ENCODE results near the gene SEMA5A.

Gene SEMA5A

DNA sequence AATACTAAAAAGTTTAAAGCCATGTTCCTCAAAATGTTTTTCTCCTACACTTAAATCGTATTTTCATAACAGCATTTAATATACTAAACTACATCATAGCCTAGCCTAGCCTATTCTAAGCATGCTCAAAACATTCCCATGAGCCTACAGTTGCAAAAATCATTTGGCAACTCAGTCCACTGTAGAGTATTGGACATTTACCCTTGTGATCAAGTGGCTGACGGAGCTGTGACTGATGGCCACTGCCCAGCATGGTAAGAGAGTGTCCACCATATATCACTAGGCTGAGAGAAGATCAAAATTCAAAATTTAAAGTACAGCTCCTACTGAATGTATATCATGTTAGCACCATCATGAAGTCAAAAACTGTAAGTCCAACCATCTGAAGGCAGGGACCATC lies 30.9 kb downstream of the SEMA5A start:
- Histone ChIP-seq H3K4me3 (ENCODE audit: low read depth, low read length) (no peak overlapping the region), H3K36me3 (ENCODE audit: control insufficient read depth in 2 of 2, insufficient read depth in 1 of 2, low read length in 2 of 2) (no peaks in the 10 kb centered on the region), H3K27ac (ENCODE audit: extremely low read depth, low read depth, low read length) (no peak overlapping the region), H3K4me1 (ENCODE audit: control insufficient read depth, insufficient read depth, low read length) (no peaks in the 10 kb centered on the region), H3K9me3 (ENCODE audit: control insufficient read depth, insufficient read depth, low read depth, low read length) (no peaks in the 10 kb centered on the region)
- ChIA-PET CTCF (interaction anchor here (1.1 to 1.6 kb wide), 2 partner anchors 29 to 160 kb away, joined by 3 to 8 read pairs; no protein-coding TSS in a partner anchor), POLR2A (no interaction called here)
- TF ChIP-seq ZNF530 (tag by site-specific recombination; IDR thresholded peaks at IDR 0.05; ENCODE audit: low read depth) (no peak), REPIN1 (tag by site-specific recombination; IDR thresholded peaks at IDR 0.05; ENCODE audit: low read depth) (no peak), ZNF112 (tag by site-specific recombination; IDR thresholded peaks at IDR 0.05) (no peak), ZSCAN30 (tag by site-specific recombination; IDR thresholded peaks at IDR 0.05) (no peak), ZNF133 (tag by site-specific recombination; IDR thresholded peaks at IDR 0.05) (no peak), ZNF792 (tag by site-specific recombination; IDR thresholded peaks at IDR 0.05) (no peak), ZBTB21 (tag by site-specific recombination; IDR thresholded peaks at IDR 0.05) (no peak), ZNF19 (tag by site-specific recombination; IDR thresholded peaks at IDR 0.05; ENCODE audit: low read depth) (no peak), ZNF140 (tag by site-specific recombination; IDR thresholded peaks at IDR 0.05) (no peak), FEZF1 (tag by site-specific recombination; IDR thresholded peaks at IDR 0.05) (no peak), HOXA7 (CRISPR knock-in tag; IDR thresholded peaks at IDR 0.05; ENCODE audit: borderline replicate concordance) (no peak), ZNF266 (tag by site-specific recombination; IDR thresholded peaks at IDR 0.05; ENCODE audit: low read depth) (no peak), ZNF280C (tag by site-specific recombination; IDR thresholded peaks at IDR 0.05) (no peak), GLIS1 (tag by site-specific recombination; IDR thresholded peaks at IDR 0.05) (no peak), ZNF473 (tag by site-specific recombination; IDR thresholded peaks at IDR 0.05) (no peak)
- TF ChIP-seq, protein P1, sequence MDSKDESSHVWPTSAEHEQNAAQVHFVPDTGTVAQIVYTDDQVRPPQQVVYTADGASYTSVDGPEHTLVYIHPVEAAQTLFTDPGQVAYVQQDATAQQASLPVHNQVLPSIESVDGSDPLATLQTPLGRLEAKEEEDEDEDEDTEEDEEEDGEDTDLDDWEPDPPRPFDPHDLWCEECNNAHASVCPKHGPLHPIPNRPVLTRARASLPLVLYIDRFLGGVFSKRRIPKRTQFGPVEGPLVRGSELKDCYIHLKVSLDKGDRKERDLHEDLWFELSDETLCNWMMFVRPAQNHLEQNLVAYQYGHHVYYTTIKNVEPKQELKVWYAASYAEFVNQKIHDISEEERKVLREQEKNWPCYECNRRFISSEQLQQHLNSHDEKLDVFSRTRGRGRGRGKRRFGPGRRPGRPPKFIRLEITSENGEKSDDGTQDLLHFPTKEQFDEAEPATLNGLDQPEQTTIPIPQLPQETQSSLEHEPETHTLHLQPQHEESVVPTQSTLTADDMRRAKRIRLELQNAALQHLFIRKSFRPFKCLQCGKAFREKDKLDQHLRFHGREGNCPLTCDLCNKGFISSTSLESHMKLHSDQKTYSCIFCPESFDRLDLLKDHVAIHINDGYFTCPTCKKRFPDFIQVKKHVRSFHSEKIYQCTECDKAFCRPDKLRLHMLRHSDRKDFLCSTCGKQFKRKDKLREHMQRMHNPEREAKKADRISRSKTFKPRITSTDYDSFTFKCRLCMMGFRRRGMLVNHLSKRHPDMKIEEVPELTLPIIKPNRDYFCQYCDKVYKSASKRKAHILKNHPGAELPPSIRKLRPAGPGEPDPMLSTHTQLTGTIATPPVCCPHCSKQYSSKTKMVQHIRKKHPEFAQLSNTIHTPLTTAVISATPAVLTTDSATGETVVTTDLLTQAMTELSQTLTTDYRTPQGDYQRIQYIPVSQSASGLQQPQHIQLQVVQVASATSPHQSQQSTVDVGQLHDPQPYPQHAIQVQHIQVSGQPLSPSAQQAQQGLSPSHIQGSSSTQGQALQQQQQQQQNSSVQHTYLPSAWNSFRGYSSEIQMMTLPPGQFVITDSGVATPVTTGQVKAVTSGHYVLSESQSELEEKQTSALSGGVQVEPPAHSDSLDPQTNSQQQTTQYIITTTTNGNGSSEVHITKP (tag by site-specific recombination; IDR thresholded peaks at IDR 0.05): no peak
- TF ChIP-seq, protein P2, sequence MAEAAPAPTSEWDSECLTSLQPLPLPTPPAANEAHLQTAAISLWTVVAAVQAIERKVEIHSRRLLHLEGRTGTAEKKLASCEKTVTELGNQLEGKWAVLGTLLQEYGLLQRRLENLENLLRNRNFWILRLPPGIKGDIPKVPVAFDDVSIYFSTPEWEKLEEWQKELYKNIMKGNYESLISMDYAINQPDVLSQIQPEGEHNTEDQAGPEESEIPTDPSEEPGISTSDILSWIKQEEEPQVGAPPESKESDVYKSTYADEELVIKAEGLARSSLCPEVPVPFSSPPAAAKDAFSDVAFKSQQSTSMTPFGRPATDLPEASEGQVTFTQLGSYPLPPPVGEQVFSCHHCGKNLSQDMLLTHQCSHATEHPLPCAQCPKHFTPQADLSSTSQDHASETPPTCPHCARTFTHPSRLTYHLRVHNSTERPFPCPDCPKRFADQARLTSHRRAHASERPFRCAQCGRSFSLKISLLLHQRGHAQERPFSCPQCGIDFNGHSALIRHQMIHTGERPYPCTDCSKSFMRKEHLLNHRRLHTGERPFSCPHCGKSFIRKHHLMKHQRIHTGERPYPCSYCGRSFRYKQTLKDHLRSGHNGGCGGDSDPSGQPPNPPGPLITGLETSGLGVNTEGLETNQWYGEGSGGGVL (tag by site-specific recombination; IDR thresholded peaks at IDR 0.05): no peak
- TF ChIP-seq, protein P3, sequence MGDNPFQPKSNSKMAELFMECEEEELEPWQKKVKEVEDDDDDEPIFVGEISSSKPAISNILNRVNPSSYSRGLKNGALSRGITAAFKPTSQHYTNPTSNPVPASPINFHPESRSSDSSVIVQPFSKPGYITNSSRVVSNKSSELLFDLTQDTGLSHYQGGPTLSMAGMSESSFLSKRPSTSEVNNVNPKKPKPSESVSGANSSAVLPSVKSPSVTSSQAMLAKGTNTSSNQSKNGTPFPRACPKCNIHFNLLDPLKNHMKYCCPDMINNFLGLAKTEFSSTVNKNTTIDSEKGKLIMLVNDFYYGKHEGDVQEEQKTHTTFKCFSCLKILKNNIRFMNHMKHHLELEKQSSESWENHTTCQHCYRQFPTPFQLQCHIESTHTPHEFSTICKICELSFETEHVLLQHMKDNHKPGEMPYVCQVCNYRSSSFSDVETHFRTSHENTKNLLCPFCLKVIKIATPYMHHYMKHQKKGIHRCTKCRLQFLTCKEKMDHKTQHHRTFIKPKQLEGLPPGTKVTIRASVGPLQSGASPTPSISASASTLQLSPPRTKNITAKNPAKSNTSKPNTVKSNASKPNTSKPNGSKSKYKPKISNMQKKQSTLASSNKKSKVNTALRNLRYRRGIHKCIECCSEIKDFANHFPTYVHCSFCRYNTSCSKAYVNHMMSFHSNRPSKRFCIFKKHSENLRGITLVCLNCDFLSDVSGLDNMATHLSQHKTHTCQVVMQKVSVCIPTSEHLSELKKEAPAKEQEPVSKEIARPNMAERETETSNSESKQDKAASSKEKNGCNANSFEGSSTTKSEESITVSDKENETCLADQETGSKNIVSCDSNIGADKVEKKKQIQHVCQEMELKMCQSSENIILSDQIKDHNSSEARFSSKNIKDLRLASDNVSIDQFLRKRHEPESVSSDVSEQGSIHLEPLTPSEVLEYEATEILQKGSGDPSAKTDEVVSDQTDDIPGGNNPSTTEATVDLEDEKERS (tag by site-specific recombination; IDR thresholded peaks at IDR 0.05): no peak
- TF ChIP-seq, protein P4, sequence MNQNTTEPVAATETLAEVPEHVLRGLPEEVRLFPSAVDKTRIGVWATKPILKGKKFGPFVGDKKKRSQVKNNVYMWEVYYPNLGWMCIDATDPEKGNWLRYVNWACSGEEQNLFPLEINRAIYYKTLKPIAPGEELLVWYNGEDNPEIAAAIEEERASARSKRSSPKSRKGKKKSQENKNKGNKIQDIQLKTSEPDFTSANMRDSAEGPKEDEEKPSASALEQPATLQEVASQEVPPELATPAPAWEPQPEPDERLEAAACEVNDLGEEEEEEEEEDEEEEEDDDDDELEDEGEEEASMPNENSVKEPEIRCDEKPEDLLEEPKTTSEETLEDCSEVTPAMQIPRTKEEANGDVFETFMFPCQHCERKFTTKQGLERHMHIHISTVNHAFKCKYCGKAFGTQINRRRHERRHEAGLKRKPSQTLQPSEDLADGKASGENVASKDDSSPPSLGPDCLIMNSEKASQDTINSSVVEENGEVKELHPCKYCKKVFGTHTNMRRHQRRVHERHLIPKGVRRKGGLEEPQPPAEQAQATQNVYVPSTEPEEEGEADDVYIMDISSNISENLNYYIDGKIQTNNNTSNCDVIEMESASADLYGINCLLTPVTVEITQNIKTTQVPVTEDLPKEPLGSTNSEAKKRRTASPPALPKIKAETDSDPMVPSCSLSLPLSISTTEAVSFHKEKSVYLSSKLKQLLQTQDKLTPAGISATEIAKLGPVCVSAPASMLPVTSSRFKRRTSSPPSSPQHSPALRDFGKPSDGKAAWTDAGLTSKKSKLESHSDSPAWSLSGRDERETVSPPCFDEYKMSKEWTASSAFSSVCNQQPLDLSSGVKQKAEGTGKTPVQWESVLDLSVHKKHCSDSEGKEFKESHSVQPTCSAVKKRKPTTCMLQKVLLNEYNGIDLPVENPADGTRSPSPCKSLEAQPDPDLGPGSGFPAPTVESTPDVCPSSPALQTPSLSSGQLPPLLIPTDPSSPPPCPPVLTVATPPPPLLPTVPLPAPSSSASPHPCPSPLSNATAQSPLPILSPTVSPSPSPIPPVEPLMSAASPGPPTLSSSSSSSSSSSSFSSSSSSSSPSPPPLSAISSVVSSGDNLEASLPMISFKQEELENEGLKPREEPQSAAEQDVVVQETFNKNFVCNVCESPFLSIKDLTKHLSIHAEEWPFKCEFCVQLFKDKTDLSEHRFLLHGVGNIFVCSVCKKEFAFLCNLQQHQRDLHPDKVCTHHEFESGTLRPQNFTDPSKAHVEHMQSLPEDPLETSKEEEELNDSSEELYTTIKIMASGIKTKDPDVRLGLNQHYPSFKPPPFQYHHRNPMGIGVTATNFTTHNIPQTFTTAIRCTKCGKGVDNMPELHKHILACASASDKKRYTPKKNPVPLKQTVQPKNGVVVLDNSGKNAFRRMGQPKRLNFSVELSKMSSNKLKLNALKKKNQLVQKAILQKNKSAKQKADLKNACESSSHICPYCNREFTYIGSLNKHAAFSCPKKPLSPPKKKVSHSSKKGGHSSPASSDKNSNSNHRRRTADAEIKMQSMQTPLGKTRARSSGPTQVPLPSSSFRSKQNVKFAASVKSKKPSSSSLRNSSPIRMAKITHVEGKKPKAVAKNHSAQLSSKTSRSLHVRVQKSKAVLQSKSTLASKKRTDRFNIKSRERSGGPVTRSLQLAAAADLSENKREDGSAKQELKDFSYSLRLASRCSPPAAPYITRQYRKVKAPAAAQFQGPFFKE (tag by site-specific recombination; IDR thresholded peaks at IDR 0.05; ENCODE audit: borderline replicate concordance): no peak
- TF ChIP-seq, protein P5, sequence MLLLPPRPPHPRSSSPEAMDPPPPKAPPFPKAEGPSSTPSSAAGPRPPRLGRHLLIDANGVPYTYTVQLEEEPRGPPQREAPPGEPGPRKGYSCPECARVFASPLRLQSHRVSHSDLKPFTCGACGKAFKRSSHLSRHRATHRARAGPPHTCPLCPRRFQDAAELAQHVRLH (tag by site-specific recombination; IDR thresholded peaks at IDR 0.05): no peak
